BE2C (cell line): ENCODE measurements around the gene TPD52L1.

Experiments
- DNase-seq: peaks from one replicate; pipeline ENCODE4 v3.0.0-alpha.2; 2020
- H3K27me3 ChIP-seq: fragments of 250-450 bp; sonication (Bioruptor Pico); 2 replicates; pipeline ENCODE4 v1.5.1; 2020; ENCODE audit warnings: mild to moderate bottlenecking
- H3K36me3 ChIP-seq: fragments of 250-450 bp; sonication (Bioruptor Pico); 2 replicates; pipeline ENCODE4 v1.5.1; 2020; ENCODE audit warnings: mild to moderate bottlenecking
- H3K4me1 ChIP-seq: fragments of 250-450 bp; sonication (Bioruptor Pico); 2 replicates; pipeline ENCODE4 v1.5.1; 2020
- H3K4me3 ChIP-seq: 2 replicates; pipeline ENCODE4 v1.5.1; 2011; ENCODE audit warnings: low read depth, low read length
- H3K9me3 ChIP-seq: fragments of 250-450 bp; sonication (Bioruptor Pico); 2 replicates; pipeline ENCODE4 v1.5.1; 2020
- TF ChIP-seq, protein P1 (sequence below): IDR thresholded peaks from 2 replicates; pipeline ENCODE4 v1.5.1; 2012; ENCODE audit warnings: mild to moderate bottlenecking, low read depth, low read length

Gene TPD52L1

DNA sequence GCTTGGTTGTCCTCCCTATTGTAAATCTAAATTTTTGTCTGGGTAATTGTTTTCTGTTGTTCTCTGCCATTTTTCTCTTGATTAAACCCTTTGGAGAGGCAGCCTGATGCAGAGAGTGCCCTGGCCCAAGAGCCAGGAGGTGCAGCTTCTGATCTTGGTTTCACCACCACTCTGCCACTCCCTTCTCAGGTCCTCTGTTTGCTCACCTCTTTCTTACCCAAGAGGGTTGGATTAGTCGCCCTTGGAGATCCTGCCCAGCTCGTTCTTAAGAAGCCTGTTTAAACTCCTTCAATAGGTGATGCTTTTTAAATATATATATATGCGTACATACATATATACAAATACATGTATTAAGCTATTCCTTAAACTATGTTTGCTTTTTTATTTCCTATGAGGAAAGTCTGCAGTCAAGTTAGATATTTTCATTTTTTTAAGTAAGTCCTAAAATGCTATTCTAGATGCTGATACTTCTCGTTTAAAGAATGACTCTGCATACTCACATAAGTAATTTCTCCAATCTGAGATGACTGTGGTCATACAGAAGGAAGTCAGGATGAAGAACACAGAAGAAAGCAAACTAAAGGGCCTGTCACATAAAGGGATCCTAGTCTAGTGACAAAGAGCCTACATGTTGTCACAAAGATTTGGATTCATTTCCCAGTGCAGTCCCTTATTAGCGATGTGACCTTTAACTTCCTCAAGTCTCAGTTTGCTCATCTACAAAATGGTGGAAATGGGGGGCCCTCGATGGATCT is 19.9 kb downstream of the TPD52L1 start:
- Histone ChIP-seq H3K9me3 (no peaks in the 10 kb centered on the region), H3K27me3 (peaks cover 3% of the 10 kb centered on the region; the same call in 1 of the 2 replicates), H3K36me3 (no peaks in the 10 kb centered on the region), H3K4me3 (no peak overlapping the region), H3K4me1 (no peaks in the 10 kb centered on the region)
- TF ChIP-seq, protein P1, sequence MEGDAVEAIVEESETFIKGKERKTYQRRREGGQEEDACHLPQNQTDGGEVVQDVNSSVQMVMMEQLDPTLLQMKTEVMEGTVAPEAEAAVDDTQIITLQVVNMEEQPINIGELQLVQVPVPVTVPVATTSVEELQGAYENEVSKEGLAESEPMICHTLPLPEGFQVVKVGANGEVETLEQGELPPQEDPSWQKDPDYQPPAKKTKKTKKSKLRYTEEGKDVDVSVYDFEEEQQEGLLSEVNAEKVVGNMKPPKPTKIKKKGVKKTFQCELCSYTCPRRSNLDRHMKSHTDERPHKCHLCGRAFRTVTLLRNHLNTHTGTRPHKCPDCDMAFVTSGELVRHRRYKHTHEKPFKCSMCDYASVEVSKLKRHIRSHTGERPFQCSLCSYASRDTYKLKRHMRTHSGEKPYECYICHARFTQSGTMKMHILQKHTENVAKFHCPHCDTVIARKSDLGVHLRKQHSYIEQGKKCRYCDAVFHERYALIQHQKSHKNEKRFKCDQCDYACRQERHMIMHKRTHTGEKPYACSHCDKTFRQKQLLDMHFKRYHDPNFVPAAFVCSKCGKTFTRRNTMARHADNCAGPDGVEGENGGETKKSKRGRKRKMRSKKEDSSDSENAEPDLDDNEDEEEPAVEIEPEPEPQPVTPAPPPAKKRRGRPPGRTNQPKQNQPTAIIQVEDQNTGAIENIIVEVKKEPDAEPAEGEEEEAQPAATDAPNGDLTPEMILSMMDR: no peak
- DNase-seq: no peak

DNA sequence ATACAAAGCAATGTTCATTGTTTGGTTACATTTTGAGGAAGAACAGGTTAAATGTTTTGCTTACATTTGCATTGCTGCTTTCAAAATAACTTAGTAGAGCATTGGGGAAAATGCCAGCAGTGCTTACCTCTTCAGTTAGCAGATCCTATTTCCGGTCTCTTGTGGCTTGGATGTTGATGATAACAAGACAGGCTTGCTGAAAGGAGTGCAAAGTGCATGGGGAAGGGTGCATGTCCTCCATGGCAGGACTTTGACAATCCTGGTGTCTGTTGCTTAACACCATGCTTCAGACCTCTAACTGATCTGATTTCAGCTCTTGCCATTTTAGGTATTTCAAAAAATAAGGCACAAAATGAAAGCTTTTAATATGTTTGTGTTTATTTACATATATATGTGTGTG is 21.1 kb downstream of the TPD52L1 start:
- TF ChIP-seq, protein P1: no peak
- no peak for DNase-seq
- no peaks in the 10 kb centered on the region for H3K9me3 ChIP-seq
- no peaks in the 10 kb centered on the region for H3K36me3 ChIP-seq
- H3K4me3 ChIP-seq: no peak overlapping the region
- no peaks in the 10 kb centered on the region for H3K4me1 ChIP-seq
- H3K27me3 ChIP-seq: peaks cover 3% of the 10 kb centered on the region

DNA sequence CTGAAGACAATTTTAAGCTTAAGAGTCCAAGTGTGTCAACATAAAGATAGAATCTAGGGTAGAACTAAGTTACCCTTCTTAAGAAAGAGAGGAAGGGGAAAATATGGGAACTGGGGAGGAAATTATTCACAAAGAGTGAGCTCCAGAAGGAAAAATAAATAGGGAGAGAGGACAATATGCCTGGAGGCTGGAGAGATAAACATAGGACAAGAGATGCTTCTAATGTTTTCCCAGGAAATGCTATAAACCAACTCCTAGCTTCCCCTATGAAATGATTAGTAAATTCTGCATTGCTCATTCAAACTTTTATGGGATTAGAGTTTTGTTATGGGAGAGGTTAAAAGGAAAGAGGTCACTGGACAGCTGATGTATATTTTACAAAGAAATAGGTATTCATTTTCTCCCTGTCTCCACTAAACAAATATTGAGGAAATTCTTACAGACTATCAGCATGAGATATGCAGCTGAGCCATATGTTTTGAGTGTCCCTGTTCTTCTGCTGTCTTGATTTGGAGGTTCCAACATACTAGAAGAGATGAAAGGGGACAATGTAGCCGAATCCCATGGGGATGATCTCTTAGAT is 22.0 kb downstream of the TPD52L1 start:
- TF ChIP-seq, protein P1: no peak
- Histone ChIP-seq H3K4me3 (no peak overlapping the region), H3K27me3 (peaks cover 3% of the 10 kb centered on the region), H3K36me3 (no peaks in the 10 kb centered on the region), H3K4me1 (no peaks in the 10 kb centered on the region), H3K9me3 (no peaks in the 10 kb centered on the region)
- no peak for DNase-seq

- Histone ChIP-seq H3K4me3 (no peak overlapping the region), H3K27me3 (peaks cover 3% of the 10 kb centered on the region), H3K4me1 (no peaks in the 10 kb centered on the region), H3K36me3 (no peaks in the 10 kb centered on the region), H3K9me3 (no peaks in the 10 kb centered on the region)
- TF ChIP-seq, protein P1: no peak
- no peak for DNase-seq
Measured at GRCh38 chr6:125182237-125183008, 28.9 kb downstream of the TPD52L1 start.

DNA sequence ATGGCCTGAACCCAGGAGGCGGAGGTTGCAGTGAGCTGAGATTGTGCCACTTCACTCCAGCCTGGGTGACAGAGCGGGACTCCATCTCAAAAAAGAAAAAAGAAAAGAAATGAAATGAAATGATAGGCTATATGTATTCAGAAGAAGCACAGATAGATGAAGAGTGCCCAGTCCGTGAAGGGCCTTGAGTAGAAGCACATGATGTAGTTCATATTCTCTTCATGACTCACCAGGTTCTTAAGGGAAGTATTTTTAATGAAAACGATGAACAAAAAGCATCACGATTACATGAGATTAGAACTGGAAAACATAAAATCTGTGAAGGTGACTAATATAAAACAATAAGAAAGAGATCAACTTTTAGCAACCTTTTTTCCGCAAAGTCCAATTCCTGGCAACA is 29.8 kb downstream of the TPD52L1 start:
- no peaks in the 10 kb centered on the region for H3K9me3 ChIP-seq
- H3K36me3 ChIP-seq: no peaks in the 10 kb centered on the region
- H3K27me3 ChIP-seq: no peaks in the 10 kb centered on the region; the same call in none of the 2 replicates
- H3K4me3 ChIP-seq: no peak overlapping the region
- H3K4me1 ChIP-seq: no peaks in the 10 kb centered on the region
- DNase-seq: no peak
- TF ChIP-seq, protein P1: no peak
